Eye (tissue), 1 donor: ENCODE data around the gene MTR.
"Not testable (repeated sequence)": the region's sequence is repeated elsewhere in the genome, so short reads cannot be mapped to it uniquely, and the experiment has no call there.

ENCODE experiments used
- DNase-seq: peaks from one replicate; pipeline ENCODE4 v3.0.0-alpha.2; 2015

Gene MTR

DNA sequence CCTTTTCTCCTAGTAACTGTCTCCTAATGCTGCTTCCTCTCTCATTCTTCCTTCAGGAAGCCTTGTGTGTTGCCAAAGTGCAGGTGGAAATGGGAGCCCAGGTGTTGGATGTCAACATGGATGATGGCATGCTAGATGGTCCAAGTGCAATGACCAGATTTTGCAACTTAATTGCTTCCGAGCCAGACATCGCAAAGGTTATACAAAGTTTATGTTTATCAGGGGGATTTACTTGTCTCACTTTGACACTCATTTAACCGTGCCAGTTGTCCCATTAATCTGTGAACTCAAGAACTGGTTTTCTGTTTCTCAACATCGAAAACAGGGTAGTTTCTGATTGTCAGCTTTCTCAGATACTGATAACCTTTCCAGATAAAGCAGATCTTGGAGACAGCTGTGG lies 40.4 kb downstream of the MTR start:
- no peak for DNase-seq

- DNase-seq: no peak
These were observed 41.1 kb downstream of the MTR start for GRCh38 chr1:236836157-236836556.

GRCh38 chr1:236837115-236837514 lies 42.0 kb downstream of the MTR start:
- peak; percentile 4 for DNase-seq

DNA sequence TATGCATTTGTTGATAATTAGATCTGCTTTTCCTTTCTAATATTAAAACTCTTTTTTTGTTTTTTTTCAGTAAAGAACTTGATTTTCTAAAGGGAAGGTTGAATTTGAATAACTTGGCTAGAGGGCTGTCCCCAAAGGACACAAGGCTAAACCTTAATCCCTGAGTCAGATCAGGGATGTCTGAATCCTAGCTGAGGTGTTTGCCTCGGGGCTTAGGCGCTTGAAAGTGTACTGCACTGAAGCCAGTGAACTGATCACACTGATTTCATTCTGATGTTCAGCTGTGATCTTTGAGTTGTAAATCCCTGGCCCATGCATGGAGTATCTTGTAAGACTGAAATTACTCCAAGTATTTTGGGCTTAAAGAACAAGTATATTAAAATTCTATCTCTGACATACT lies 42.8 kb downstream of the MTR start:
- no peak for DNase-seq

DNA sequence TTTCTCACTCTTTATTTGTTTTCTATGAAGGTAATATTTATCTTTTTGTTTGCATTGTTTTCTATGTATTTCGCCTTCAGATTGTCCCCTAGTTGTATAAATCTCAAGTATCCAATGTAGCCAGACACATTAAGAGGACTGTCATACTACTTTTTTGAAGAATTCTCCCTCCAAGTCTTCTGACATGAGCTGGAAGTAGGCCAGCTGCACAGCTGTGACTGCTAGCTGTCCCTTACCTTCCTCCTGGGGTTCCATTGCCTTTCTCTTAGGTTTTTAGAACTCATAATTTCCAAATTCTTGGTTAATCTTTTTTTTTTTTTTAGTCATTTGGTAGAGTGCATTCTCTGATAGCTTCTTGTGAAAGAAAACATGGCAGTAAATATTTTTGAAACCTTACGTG lies 46.2 kb downstream of the MTR start:
- DNase-seq: no peak

DNA sequence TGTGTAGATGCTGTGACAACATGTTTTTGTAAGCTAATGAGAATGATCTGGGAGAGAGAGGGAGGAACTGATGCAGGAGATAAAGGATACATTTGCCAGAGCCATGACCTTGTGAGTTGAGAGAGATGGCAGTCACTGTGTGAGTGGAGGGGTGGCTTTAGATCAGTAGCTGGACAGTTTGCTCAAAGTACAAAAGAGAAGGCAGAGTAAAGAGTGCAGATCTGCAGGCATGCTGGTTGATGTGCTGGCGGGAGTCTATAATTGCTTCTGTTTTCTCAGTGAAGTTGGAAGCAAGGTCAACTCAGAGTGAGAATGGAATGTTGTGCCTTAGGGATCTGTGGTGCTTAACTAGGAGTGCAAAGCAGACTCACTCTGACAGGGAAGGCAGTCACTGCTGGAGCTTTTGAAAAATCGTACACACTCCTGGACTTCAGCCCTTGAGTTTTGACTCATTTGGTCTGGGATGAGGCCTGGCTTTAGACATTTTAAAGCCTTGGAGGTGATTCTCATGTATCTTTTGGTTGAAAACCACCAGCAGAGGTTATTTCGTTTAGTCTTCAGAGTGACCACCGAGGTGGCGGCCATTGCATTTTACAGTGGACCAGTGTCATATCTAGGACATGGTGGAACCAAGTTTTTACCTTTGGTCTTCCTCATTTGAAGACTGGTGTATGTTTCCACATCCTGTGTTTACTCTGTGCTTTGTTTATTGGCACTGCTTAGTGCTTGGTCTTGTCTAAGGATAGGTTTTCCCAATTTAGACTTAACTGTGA lies 49.6 kb downstream of the MTR start:
- peak; percentile 15 for DNase-seq

- DNase-seq: no peak
These were observed 50.7 kb downstream of the MTR start for GRCh38 chr1:236845830-236846229.

GRCh38 chr1:236848274-236848923 lies 53.3 kb downstream of the MTR start:
- DNase-seq: no peak

GRCh38 chr1:236850077-236850979 lies 55.2 kb downstream of the MTR start:
- DNase-seq: no peak

DNA sequence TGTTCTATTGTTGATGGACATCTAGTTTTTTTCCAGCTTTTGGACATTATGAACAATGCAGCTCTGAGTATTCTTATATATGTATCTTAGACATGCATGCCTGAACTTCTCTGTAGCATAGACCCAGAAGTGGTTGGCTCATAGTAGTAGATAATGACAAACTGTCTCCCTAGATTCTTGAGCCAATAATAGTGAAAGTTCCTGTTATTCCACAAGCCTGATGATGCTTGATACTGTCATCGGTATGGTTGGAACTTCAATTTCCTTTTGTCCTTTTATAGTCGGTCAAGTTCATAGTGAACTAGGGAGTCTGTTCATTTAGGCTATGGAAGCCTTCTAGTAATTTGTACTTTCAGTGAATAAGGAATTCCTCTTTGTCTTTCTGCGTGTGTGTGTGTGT lies 56.8 kb downstream of the MTR start:
- no peak for DNase-seq

DNA sequence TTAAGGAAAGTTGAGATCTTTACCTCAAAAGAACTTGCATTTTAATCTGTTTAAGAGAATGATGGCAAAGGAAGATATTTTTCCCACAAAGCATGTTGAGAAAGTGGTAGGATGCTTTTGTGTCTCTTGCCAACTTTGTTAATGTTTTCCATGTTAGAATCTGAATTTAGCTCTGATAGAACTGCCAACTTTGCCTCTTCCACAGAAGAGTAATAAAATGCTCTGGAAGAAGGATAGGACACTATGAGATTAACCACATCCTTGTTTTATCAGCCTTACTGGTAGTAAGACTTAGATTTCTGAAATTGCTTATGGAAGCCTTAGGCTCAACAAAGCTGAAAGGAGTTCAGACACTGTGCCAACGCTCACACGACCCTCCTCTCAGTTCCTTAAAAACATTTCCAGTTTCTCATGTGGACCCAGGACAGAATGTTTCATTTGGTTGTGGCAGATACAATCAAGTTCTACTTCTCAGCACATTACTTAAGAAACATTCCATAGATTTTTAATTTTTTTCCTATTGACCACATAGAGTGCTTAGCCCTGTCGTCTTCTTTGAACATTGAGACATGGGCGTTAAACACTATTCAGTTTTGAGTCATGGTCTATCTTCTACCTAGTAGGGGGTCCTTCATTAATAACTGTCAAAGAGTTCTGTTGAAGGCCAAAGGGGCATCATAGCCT lies 59.0 kb downstream of the MTR start:
- DNase-seq: peak; percentile 2

DNA sequence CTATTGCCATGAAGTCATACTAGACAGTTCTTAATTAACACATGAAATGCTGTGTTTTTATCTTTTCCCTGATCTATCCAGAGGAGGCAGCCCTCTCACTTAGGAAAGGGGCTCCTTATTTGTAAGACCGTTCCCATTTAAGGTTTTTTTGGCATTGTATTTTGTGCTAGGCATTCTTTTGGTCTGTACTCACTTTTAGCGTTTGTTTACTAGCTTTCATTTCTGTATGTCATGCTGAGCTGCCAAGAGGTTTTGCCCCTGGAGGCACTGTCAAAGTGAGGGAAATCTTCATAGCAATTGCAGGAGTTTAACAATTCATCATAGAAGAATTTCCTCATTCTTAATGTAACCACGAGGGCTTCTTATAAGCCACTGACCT lies 59.5 kb downstream of the MTR start:
- no peak for DNase-seq

DNA sequence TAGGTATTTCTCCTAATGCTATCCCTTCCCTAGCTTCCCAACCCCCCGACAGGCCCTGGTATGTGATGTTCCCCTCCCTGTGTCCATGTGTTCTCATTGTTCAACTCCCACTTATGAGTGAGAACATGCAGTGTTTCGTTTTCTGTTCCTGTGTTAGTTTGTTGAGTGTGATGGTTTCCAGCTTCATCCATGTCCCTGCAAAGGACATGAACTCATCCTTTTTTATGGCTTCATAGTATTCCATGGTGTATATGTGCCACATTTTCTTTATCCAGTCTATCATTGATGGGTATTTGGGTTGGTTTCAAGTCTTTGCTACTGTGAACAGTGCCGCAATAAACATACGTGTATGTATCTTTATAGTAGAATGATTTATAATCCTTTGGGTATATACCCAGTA lies 61.6 kb downstream of the MTR start:
- DNase-seq: not testable (repeated sequence)

- no peak for DNase-seq
These were observed 63.1 kb downstream of the MTR start for GRCh38 chr1:236858165-236858564.

GRCh38 chr1:236860101-236860500 lies 65.0 kb downstream of the MTR start:
- DNase-seq: no peak

GRCh38 chr1:236860674-236861073 lies 65.6 kb downstream of the MTR start:
- DNase-seq: no peak

DNA sequence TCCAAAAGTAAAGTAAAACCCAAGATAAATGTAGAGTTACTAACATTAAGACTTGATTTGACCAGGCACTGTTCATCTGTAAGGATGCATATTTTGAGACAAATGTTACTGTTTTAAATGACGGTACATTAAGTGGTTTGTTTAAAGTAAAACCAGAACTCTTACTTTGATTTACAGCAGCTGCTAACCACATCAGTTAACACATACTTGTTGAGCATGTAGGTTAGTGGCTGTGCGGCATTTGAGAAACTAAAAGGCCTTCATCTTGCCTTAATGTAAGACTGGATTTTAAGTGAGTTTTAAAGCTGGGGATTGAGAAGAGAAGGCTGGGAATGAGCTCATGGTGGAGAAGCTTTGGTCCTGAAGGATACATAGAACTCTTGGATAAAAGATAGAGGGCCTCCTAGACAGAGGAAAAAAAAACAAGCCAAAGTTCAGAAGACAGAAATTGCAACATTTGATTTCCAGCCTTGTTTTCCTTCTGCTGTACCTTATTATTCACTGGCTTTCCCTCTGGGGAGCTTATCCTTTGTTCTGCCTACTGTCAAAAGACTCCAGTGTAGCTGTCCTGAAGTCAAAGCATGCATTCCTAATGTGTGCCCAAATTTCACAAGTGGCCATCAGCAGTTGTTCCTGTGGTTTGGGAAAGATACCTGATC lies 66.6 kb downstream of the MTR start:
- DNase-seq: no peak

- DNase-seq: no peak
These were observed 67.1 kb downstream of the MTR start for GRCh38 chr1:236862219-236862591.

GRCh38 chr1:236862615-236863211 lies 67.6 kb downstream of the MTR start:
- no peak for DNase-seq

DNA sequence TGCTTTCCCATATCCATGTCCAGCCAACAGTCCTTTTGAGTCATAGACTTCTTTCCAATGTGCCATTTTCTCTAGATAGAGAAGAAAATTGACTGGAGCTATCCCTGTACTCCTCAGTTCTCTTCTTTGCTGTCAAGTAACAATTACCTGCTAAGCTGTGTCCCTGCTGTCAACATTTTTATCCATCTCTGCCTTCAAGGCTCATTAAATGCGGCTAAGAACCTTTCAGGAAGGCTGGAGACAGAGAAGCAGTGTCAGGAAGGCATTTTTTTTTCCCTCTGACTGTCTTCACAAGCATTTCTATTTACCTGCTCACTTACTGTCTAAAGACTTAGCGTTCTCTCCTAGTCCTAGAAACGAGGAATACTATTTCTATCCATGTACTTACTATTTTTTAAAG lies 69.1 kb downstream of the MTR start:
- no peak for DNase-seq

GRCh38 chr1:236864996-236865817 lies 70.1 kb downstream of the MTR start:
- DNase-seq: no peak
